ENCODE data around the gene KRT25.
"Not testable (repeated sequence)": the region's sequence is repeated elsewhere in the genome, so short reads cannot be mapped to it uniquely, and the experiment has no call there.

KRT25 gene

GRCh38 chr17:40751065-40751464 is 4.1 kb downstream of the KRT25 start:
- no peak for DNase-seq

- no peak for DNase-seq
Measured at GRCh38 chr17:40750391-40750790, 4.7 kb downstream of the KRT25 start.

DNA sequence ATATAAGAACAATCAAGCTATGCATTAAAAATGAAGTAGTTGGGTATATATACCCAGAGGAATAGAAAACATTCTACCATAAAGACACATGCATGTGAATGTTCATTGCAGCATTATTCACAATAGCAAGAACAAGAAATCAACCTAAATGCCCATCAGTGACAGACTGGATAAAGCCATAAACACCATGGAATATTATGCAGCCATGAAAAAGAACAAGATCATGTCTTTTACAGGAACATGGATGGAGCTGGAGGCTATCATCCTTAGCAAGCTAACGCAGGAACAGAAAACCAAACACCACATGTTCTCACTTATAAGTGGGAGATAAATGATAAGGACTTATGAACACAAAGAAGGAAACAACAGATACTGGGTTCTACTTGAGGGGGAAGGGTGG is 6.5 kb downstream of the KRT25 start:
- not testable (repeated sequence) for DNase-seq

DNA sequence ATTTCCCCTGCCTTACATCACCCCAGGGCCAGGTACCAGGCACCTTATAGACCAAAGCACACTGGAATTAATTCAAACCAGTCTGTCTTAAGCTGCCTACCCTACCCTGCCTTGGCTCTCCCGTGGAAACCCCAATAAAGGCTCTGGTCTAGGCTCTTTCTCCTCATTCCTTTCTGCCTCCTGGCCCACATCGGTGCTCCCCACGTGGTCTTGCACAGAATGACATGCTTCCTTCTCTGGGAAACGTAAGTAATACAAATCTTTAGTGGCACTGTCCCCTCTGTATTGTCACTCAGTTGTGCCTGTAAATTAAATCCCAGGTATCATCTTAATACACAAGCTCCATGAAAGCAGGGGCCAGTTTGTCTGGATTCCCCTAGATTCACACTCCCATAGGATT is 16.6 kb downstream of the KRT25 start:
- DNase-seq = no peak

- no peak for DNase-seq
Measured at GRCh38 chr17:40735016-40735415, 20.1 kb downstream of the KRT25 start.

DNA sequence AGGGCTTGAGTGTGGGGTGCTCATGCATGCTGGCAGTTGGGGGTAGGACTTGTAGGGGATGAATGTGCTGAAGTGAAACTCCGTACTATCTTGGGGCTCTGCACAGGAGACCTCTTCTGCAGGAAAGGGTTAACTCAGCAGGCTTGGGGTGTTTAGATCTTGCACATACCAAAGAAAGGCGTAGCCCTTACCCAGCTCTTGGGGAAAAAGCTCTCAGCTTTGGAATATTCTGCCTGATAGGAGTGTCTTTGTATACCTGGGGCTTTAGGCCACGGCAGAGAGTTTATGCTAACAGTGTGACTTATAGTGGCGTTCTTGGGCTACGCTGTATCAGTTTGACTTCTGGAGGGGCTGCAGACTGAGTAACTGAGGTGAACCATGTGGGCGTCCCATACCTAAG is 21.1 kb downstream of the KRT25 start:
- no peak for DNase-seq

- DNase-seq = no peak
Measured at GRCh38 chr17:40730970-40731369, 24.2 kb downstream of the KRT25 start.

DNA sequence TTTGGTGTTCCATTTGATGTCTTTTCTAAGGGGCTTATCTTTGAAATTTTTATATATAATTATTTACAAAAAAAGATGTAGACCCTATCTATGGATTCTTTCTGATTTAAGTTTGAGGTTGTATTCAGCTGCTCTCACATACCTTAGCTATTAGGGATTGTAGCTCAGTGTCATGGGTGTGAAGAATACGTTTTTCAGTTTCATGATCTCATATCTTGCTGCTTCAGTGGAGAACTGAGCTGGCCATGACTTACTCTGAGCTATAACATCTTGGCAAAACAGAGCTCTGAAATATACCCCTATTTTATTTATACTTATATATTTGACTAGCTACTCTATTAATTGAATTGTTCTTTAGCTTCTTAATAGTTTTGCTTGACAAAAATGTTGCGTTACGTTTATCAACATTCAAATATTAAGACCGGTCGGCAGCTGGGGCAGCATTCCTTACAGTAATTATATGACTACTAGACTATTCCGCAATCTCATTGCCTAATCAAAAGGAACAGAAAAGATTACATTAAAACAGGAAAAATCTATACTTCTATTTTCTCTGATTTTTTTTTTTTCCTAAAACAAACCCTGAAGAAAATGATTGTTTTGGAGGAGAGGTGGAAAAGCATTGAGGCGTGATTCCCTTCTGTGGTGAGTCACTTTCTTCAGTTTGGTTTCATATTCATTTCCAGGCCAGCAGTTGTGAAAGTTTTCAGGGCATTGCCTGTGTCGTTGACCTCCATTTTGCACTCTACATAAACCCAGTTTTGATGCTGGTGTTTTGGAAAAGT is 27.5 kb downstream of the KRT25 start:
- DNase-seq = no peak

GRCh38 chr17:40726919-40727318 is 28.2 kb downstream of the KRT25 start:
- DNase-seq = no peak

- DNase-seq = no peak
Measured at GRCh38 chr17:40724656-40725055, 30.5 kb downstream of the KRT25 start.

DNA sequence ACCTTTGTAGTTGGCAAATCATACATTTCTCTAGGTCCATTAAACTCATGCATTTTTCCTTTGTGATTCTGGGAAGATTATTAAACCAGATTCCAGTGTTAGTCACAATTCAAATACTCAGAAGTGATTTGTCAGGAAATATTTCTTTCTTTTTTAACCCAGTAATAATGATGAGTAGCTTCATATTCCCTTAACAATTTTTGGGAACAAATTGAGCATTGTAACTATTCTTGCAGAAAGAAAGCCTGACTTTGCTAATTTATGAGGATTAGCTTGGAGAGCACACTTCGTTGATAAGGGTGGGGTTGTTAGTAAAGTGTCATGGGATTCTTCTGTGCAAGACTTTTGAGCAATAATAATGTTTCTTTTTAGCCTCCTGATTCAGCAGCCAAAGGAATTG is 32.9 kb downstream of the KRT25 start:
- no peak for DNase-seq

DNA sequence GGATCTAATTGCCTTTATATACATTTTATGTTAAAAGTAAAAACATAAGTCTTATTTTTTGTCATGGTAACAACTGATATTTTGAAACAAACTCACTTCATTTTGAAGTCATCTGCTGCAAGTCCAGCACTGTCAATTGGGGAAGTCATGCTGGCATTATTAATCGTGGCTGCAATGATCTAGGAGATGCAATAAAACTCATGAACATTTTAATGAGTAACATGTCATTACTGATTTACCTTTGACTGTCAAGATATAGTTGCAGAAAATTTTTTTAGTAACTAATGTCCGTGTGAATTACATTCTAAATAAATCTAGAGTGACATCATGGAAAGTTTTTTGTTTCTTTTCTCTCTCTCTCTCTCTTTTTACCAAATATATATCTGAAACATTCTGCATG is 34.2 kb downstream of the KRT25 start:
- DNase-seq = no peak

- no peak for DNase-seq
Measured at GRCh38 chr17:40718930-40719329, 36.2 kb downstream of the KRT25 start.

DNA sequence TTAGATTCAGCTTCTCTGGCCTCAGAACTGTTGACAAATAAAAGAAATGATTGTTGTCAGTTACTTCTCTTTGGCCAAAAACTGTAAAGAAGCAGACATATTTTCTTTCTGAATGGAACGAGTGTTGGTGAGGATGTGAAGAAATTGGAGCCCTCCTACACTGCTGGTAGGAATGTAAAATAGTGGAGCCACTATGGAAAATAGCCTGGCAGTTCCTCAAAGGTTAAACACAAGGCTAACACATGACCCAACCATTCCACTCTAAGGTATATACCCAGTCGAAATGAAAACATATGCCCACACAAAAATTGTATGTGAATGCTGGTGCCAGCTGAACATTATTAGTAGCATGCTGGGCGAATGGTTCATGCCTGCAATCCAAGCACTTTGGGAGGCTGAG is 37.4 kb downstream of the KRT25 start:
- no peak for DNase-seq

DNA sequence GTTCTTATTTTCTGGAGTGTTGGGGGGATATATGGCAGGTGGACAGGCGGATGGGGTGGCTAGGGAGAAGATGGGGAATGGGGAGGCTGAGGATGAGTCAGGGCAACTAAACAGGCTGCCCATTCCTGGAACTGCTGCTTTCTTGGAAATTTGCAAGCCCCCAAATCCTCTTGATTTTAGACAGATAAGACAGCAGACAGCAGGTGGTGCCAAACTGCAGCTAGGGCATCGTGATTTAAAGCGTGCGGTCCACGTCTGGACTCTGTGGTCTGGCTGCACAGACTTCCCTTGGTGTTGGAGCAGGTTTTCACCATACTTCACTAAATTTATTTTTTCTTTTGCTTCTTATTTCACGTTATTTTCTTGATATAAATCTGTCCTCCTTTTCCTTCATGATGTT is 40.7 kb downstream of the KRT25 start:
- no peak for DNase-seq

DNA sequence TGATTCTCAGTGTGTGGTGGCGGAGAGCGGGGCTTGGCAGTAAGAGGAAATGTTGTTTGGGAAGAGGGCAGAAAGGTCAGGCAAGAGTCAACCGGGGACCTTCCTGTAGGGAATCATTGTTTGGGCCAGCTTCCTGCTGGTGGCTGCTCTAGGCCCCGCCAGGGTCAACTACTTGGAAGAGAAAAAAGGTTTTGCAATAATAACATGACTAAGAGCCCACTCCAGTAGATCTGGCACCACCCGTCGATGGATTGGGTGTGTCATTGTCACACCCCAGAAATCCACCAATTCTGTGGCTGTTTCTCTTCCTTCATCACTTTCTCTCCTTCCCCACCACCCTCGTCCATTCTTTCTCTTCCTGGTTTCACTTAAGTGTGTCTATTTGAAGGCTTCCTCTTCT is 47.4 kb downstream of the KRT25 start:
- no peak for DNase-seq

GRCh38 chr17:40705584-40705983 is 49.5 kb downstream of the KRT25 start:
- DNase-seq = no peak

- DNase-seq = no peak
Measured at GRCh38 chr17:40703652-40704051, 51.5 kb downstream of the KRT25 start, which contains the start of gene KRT24. Gene KRT24 (minus strand): TSS chr17:40703752. CDS start chr17:40703693, 59 bp downstream.

DNA sequence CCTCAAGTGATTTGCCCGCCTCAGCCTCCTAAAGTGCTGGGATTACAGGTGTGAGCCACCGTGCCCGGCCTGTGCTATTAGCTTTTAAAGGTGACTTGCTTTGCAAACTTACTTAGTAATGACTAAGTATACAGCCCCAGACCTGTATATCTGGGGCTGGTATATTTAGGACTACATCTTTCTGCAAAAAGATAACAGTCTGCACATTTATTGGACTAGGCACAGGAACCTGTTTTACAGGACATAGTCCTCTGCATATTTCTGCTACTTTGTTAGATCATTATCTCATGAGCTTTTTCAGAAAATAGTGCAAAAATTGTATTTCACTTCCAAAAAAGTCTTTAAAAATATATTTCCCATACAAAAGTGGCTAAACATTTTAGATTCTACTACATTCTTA is 52.9 kb downstream of the KRT25 start:
- no peak for DNase-seq

GRCh38 chr17:40699853-40700252 is 55.3 kb downstream of the KRT25 start:
- DNase-seq = no peak

DNA sequence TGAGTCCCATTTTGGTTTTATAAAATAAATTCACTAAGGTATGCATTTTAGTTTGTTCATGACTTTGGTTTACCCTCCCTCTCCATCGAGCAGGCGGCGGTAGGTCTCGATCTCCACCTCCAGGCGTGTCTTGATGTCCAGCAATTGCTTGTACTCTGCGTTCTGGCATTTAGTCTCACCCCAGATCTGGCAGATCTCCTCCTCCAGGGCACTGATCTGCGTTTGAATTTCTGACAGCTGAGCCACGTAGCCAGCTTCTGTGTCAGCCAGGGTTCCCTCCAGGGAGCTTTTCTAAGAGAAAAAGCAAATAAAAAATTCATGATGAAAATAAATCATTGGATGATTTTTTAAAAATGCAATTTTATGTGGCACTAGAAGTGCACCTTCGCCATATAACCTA is 55.8 kb downstream of the KRT25 start:
- no peak for DNase-seq

All from stimulated activated CD4-positive, alpha-beta T cell treated with anti-CD3 and anti-CD28 coated beads, Interleukin-4, amount 100 ng/mL, for 1 hour (primary cell).